Measurements from ENCODE around the gene CFAP298.

CFAP298 gene

Small RNA genes lying within 50 kb of the gene (small RNA-seq; reads per million reads assigned to genes)
- gene RNA5SP490 (ENCODE audit: insufficient read depth): 0.54 reads per million
